BJ (cell line): Measurements from ENCODE around the gene GATB. TPM values are rescaled to one million over a fixed set of nuclear protein-coding genes. Genes with fewer than 3 reads are reported as not detected.

Source experiments
- CTCF ChIA-PET: fragments of 350-600 bp; formaldehyde crosslinking; extraction: SDS; loops from one replicate; lab custom pipeline; 2021; ENCODE audit warnings: antibody characterized with exemption, inconsistent platforms; lab: Yijun Ruan, JAX
- POLR2A ChIA-PET: fragments of 300-600 bp; sonication (Branson Sonifier 250); formaldehyde crosslinking; extraction: SDS; loops from one replicate; lab custom pipeline; 2021; ENCODE audit warnings: antibody characterized with exemption; lab: Charles Lee
- DNase-seq: peaks from one replicate; pipeline ENCODE4 v3.0.0-alpha.2; 2011; ENCODE audit warnings: low read depth
- H3K27me3 ChIP-seq: 2 replicates; pipeline ENCODE4 v1.6.0; 2011; ENCODE audit warnings: low read length; ENCODE audit not compliant: control insufficient read depth, insufficient read depth
- H3K36me3 ChIP-seq: 2 replicates; pipeline ENCODE4 v1.5.1; 2011; ENCODE audit warnings: low read length; ENCODE audit not compliant: control insufficient read depth, insufficient read depth
- H3K4me3 ChIP-seq: 2 replicates; pipeline ENCODE4 v1.5.1; 2011; ENCODE audit warnings: low read depth, mild to moderate bottlenecking, control low read depth, low read length
- polyA plus RNA-seq: library from polyadenylated mRNA; depleted of rRNA; stranded (reverse); fragments of >200 nt; gene quantifications from 2 replicates; pipeline ENCODE4 v1.2.3, GENCODE V29; 2011
- TF ChIP-seq, protein P1 (sequence below): IDR thresholded peaks from 2 replicates; pipeline ENCODE4 v1.5.1; 2011; ENCODE audit warnings: low read depth, mild to moderate bottlenecking, control low read depth, inconsistent platforms, low read length, moderate library complexity; ENCODE audit not compliant: insufficient read depth

GATB gene
- polyA plus RNA-seq, 1 experiment, result 20.5 TPM

DNA sequence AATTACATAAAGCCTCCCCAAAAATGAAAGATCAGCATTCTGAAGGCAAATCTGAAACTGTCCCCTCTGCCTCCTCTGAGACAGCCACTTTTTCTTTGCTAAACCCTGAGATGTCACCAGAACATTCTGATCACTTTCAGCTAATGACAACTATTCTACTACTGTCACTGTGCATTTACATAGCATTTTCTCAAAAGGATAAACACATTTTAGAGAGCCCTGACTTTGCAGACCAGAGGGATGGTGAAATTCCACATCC, 72.1 kb downstream of the GATB start:
- ChIA-PET POLR2A (no interaction called here), CTCF (interaction anchor here (0.8 kb wide), 1 partner anchor 25 kb away, joined by 3 read pairs; no protein-coding TSS in a partner anchor)
- Histone ChIP-seq H3K4me3 (no peak overlapping the region), H3K27me3 (no peaks in the 10 kb centered on the region), H3K36me3 (no peaks in the 10 kb centered on the region; the same call in 1 of the 2 replicates)
- TF ChIP-seq, protein P1, sequence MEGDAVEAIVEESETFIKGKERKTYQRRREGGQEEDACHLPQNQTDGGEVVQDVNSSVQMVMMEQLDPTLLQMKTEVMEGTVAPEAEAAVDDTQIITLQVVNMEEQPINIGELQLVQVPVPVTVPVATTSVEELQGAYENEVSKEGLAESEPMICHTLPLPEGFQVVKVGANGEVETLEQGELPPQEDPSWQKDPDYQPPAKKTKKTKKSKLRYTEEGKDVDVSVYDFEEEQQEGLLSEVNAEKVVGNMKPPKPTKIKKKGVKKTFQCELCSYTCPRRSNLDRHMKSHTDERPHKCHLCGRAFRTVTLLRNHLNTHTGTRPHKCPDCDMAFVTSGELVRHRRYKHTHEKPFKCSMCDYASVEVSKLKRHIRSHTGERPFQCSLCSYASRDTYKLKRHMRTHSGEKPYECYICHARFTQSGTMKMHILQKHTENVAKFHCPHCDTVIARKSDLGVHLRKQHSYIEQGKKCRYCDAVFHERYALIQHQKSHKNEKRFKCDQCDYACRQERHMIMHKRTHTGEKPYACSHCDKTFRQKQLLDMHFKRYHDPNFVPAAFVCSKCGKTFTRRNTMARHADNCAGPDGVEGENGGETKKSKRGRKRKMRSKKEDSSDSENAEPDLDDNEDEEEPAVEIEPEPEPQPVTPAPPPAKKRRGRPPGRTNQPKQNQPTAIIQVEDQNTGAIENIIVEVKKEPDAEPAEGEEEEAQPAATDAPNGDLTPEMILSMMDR, result no peak
- no peak for DNase-seq

DNA sequence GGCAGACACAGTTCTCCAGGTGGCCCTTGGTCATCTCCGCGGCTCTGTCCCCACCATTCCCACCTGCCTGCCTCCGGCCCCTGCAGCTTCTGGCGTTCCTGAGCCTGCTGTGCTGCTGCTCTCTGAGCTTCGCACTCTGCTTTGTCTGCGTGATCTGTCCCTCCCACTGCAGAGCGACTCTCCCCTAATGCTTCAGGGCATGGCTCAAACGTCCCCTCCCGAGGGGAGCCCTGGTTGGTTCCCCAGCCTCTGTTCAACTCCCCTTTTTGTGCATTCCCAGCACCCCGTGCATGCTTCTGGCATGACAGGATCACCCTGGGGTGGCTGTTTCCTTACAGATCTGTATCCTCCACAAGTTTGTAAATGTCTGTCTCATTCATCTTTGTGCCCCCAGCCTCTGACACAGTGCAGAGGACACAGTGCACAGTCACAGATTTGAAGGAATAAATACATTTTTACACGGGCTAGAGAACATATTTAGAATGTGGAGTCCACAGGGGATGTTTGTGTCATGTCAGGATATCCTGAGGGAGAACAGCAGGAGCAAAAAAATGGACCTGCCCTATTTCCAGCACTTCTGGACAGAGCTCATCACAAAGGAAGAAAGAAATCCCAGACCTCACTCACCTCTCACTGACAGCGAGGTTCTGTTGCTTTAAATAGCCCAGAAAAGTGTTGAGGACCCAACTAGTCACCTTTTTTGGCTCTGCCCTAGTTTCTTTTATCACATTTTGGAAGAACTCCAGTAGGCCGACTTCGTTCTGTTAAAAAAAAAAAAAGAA, 72.6 kb downstream of the GATB start:
- ChIA-PET CTCF (interaction anchor here (0.8 kb wide), 1 partner anchor 24 kb away, joined by 3 read pairs; no protein-coding TSS in a partner anchor), POLR2A (no interaction called here)
- H3K27me3 ChIP-seq, result no peaks in the 10 kb centered on the region
- no peak overlapping the region for H3K4me3 ChIP-seq
- H3K36me3 ChIP-seq, result no peaks in the 10 kb centered on the region; the same call in 1 of the 2 replicates
- DNase-seq, result no peak
- TF ChIP-seq, protein P1, result no peak

DNA sequence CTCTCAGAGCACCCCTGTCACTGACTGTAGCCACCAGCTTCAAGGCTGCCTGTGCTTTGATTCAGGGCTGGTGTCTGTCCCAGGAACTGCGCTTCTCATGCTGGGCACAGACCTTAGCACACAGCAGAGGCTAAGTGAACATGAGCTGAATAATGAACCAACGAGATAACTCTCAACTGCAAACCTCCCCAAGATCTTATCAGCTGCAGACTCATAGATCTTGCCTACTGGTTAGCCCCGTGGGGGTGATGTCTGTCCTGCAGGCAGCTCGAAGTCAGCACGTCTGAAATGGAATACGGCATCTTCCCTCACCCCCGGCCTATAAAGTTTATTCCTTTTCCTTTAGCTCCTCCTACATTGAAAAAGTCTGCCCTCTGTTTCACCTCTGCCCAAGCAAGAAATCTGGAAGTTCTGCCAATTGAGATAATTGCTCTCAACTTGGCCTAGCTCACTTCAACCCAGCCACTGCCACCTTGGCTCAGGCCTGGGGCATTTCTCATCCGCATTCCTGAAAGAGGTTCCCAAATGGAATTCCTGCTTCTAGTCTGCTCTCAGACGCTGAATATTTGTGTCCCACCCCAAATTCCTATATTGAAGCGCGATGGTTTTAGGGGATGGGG, 73.7 kb downstream of the GATB start:
- no peak overlapping the region for H3K4me3 ChIP-seq
- CTCF ChIA-PET, result no interaction called here
- H3K27me3 ChIP-seq, result no peaks in the 10 kb centered on the region
- no peak for DNase-seq
- POLR2A ChIA-PET, result no interaction called here
- TF ChIP-seq, protein P1, result no peak
- H3K36me3 ChIP-seq, result no peaks in the 10 kb centered on the region

DNA sequence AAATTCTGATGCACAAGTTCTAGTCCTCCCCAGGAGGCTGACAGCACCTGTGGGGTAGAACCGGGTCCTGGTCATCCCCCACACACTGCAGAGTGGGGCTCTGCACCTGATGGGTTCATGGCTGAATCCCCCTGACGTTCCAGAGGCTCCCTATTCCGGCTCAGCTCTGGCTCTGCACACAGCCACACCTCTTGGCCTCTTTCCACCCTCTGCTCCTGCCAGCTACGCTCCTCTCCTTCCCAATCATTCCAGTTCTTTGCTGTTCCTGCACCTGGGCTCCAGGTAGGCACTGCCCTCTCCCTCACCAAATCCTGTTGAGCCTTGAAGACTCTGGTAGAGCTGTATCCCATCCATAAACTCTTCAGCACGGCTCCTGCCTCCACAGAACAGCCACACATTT, 75.5 kb downstream of the GATB start:
- DNase-seq, result no peak
- TF ChIP-seq, protein P1, result no peak
- CTCF ChIA-PET, result no interaction called here
- Histone ChIP-seq H3K27me3 (no peaks in the 10 kb centered on the region), H3K4me3 (no peak overlapping the region), H3K36me3 (no peaks in the 10 kb centered on the region)
- POLR2A ChIA-PET, result no interaction called here

DNA sequence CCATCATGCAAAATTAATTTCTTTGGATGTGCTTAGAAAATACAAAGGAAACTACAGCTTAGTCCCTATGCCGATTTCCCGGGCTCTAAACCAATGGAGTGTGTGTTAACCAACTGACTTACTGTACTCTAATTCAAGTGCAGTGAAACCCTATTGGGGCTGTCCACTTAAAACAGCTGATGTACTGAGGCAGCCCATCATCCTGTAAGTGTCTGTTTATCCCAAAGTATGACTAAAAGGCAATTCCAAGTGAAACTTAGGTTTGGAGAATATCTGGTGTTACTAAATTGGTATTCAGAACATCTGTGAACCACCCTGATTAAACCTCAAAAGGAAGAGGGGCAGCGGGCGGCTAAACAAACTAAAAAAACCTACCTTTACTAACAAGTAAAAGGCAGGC, 79.7 kb downstream of the GATB start:
- CTCF ChIA-PET, result no interaction called here
- Histone ChIP-seq H3K27me3 (no peaks in the 10 kb centered on the region), H3K36me3 (no peaks in the 10 kb centered on the region), H3K4me3 (no peak overlapping the region)
- POLR2A ChIA-PET, result interaction anchor here (0.6 kb wide), 1 partner anchor 9 kb away, joined by 4 read pairs; no protein-coding TSS in a partner anchor
- no peak for DNase-seq
- TF ChIP-seq, protein P1, result no peak
